ENCODE data around the gene TOE1.
"Not testable (repeated sequence)": the region's sequence is repeated elsewhere in the genome, so short reads cannot be mapped to it uniquely, and the experiment has no call there.

- not testable (repeated sequence) for TF ChIP-seq CTCF (IDR thresholded peaks at IDR 0.05; ENCODE audit: low read depth, low read length); EZH2phosphoT487 (IDR thresholded peaks at IDR 0.05; ENCODE audit: low read depth)
Measured at GRCh38 chr1:45384213-45384612, 44.2 kb downstream of the TOE1 start.

Measured in OCI-LY3 (cell line).